Suprapubic skin (tissue), 3 donors: Measurements from ENCODE around the gene CNTN1.

Source experiments
- POLR2A ChIP-seq, 2 donors: fragments of 450-650 bp; IDR thresholded peaks; one replicate each; pipeline ENCODE4 v1.6.1; 2017; ENCODE audit warnings: antibody characterized with exemption in 2 of 2, mild to moderate bottlenecking in 2 of 2, moderate library complexity in 2 of 2
- TF ChIP-seq, protein P1 (sequence below), 2 donors: fragments of 200-600 bp in 1 of 2; fragments of 450-650 bp in 1 of 2; sonication (generic) in 1 of 2; IDR thresholded peaks; one replicate each; pipeline ENCODE4 v1.5.1; 2016 to 2019; ENCODE audit warnings: antibody characterized with exemption in 2 of 2, mild to moderate bottlenecking in 1 of 2, moderate library complexity in 1 of 2

DNA sequence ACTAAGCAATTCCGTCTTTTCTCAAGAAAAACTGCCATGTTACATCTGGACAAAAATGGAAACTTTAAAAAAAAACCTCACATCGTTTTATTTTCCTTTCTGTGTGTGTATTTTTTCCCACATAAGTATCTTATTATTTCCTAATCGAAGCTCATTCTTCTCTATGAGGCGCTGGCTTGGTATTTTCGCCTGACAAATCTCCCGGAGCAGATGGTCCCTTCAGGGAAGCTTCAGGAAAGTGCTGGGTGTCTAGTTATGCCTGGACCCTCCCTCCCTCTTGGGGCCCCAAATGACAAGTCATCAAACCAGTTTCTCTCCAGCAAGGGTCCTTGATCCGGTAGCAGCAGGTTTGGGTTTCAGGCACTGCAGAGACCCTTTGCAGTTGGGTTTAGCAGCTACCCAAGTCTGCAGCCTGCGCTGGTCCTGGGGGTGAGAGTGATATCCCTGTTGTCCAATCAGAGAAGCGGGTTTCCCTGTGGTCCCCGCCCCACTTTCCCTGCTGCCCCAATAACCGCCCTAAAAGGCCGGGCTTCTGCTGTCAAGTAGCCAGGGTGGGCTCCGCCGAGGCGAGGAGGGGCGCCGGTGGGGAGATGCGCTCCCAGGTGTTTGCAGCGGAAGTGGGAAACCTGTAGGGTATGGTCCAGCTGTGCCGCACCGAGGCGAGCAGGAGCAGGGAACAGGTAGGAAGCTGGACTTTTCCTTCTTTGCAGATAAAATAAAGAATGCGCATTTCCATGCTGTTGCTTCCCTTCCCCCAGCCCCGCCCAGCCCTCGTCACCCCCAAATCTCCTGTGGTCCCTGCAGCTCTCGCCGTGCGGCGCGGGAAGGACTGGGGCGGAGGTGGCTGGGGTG is at the start of gene CNTN1:
- TF ChIP-seq, protein P1, sequence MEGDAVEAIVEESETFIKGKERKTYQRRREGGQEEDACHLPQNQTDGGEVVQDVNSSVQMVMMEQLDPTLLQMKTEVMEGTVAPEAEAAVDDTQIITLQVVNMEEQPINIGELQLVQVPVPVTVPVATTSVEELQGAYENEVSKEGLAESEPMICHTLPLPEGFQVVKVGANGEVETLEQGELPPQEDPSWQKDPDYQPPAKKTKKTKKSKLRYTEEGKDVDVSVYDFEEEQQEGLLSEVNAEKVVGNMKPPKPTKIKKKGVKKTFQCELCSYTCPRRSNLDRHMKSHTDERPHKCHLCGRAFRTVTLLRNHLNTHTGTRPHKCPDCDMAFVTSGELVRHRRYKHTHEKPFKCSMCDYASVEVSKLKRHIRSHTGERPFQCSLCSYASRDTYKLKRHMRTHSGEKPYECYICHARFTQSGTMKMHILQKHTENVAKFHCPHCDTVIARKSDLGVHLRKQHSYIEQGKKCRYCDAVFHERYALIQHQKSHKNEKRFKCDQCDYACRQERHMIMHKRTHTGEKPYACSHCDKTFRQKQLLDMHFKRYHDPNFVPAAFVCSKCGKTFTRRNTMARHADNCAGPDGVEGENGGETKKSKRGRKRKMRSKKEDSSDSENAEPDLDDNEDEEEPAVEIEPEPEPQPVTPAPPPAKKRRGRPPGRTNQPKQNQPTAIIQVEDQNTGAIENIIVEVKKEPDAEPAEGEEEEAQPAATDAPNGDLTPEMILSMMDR (IDR thresholded peaks at IDR 0.05), result no peak
- TF ChIP-seq POLR2A (IDR thresholded peaks at IDR 0.05), result no peak
